ENCODE results near the gene HOXB13.

HOXB13 gene

DNA sequence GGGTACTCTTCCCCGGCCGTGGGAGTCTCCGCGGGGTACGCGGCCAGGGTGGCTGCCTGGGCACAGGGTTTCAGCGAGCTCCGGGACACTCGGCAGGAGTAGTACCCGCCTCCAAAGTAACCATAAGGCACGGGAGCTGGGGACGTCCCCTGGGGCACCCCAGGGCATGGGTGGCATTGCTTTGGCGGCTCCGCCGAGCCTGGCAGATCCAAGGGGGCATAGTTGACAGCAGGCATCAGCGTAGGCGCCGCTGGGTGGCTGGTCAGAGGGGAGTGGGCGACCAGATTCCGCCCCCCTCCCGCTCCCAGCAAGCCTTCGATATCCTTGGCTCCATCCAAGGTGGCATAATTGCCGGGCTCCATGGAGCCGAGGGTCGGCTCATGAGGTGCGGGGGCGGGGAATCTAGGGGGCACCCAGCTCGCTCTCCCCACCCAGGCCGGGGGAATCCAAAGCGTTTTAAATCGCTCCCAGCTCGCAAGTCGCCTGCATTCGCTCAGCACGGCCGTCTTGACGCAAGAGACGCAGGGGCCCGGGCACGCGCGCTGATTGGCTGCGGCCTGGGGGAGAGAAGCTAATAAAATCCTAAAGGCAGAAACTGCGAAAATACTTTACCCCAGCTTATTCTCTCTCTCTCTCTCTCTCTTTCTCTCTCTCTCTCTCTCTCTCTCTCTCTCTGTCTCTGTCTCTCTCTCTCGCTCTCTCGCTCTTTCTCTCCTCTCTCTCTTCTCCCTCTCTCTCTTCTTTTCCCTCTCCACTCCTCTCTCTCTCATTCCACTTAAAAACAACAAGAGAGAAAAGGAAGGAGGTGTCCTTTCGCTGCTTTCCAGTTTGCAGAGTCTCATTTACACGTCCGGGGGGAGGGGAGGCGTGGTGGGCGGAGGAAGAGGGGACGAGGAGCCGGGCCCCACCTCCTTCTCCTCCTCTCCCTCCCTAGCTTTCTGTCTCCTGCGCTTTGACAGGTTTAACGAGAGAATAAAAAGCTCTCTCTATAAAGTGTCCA, at the start of gene HOXB13:
HOXB13 (minus strand) TSS at position 519 of the 1,000 bp plus-strand sequence; CDS start at position 362, 157 bp downstream.
- no peak for DNase-seq
- intact Hi-C loops (cut with DNase I), result loop anchor here (10.0 kb wide), 2 partner anchors 66 to 266 kb away; partner anchors contain the start of gene IGF2BP1

DNA sequence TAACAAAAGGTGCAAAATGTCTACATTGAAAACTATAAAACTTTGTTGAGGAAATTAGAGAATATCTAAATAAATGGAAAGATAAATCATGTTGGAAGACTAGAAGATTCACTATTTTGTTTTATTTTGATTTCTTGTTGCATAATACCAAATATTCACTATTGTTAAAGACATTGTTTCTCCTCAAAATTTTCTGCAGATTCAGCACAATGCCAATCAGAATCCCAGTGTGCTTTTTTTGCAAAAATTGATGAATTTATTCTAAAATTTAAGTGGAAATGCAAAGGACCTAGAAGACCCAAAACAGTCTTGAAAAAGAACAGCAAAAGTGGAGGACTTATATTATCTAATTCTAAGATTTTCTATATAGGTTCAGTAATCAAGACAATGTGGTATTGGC, 48.1 kb upstream of the HOXB13 start:
- DNase-seq, result no peak
- intact Hi-C loops (cut with DNase I), result no loop called here

DNA sequence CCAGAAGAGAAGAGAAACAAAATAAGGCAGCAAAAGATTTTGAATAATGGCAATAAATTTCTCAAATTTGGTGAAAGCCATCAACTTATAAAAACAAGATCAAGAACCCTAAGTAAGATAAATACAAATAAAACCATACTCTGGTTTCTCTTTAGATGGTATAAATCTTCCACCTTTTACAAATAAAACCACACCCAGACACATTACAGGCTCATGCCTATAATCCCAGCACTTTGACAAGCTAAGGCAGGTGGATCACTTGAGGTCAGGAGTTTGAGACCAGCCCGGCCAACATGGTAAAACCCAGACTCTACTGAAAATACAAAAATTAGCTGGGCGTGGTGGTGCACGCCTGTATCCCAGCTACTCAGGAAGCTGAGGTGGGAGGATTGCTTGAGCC, 44.7 kb upstream of the HOXB13 start:
- intact Hi-C loops (cut with DNase I), result no loop called here
- DNase-seq, result no peak

DNA sequence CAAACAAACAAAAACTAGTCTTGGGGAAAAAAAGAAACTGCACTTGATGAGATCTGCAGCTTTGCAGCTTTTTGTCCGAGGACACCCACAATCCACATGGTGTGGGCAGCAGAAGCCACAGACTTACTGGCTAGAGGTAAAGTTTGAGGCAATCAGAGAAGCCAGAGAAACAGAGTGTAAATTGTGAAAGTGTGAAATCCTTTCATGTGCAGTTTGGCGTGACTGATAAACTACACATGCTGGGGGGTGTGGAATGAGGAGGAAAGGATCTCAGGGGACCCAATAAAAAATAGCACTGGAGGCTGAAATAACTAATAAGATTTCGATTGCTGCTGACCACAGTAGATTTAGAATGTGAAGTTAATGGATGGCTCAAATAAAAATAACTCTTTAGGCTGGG, 42.4 kb upstream of the HOXB13 start:
- intact Hi-C loops (cut with DNase I), result no loop called here
- DNase-seq, result no peak

DNA sequence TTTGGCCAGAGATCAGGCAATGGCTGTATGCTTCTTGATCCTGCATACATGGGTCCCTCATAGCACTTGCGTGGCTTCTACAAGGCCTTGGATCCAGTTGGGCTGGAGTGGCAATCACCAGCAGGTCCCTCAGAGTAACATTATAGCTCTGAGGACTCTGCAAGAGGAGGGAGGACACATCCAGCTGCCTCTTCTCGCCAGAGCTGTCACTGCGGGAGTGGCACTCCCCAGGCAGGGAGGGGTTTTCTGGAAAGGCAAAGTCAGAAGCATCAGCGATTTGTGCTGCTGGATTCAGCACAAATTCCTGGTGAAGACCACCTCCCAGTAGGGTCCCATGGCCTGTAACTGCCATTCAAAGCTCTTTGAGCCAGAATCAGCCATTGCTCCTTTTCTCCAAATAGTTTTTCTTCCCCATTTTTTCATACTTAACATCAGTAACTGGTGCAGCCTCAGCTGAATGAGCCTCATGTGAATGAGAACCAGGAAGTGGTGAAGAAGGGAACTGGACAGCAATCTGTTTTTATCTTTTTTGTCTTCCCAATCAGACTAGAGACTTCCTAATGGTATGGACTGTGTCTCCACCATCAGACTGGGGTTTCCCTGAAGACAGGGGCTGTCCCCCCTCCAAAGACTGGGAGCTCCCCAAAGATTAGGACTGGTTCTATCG, 40.6 kb upstream of the HOXB13 start:
- DNase-seq, result no peak
- intact Hi-C loops (cut with DNase I), result no loop called here

DNA sequence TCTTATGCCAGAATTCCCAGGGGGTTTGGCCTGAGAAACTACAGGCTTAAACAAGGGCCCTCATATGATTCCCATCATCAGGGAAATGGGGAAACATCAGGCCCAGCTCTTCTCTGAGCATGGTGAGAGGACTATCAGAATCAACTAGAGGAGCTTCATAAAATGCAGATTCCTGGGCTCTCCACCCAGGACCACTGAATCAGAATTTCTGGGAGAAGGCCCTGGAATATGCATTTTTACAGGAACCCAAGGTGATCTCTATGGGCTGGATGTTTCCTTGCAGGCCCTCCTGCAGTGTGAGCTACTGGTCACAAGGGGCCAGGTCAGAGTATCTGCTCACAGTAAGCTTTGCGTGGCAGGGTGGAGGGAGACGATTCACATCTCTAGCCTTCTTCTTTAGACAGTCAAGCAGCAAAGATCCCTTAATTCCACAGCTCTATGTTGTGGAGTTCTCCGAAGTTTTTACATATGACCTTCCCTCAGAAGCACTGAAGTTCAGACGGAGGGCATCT, 38.8 kb upstream of the HOXB13 start:
- DNase-seq, result no peak
- intact Hi-C loops (cut with DNase I), result no loop called here

DNA sequence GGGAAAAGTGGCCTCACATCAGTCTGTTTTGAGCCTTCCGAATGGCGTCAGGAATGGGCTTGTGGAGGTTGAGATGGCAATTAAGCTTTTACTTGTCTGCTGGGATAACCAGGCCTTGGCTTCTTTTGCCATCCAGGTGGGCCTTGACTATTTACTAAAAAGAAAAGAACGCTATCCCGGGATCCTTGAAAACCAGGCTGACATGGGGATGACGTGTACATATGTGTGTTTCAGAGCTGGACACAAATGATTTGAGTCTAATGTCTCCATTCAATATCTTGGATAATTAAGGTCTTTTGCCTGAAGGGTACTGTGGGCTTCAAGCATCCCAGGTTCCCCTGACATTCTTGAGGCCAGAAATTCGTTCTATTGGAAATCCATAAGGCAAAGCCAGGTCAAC, 32.6 kb upstream of the HOXB13 start:
- intact Hi-C loops (cut with DNase I), result no loop called here
- no peak for DNase-seq

DNA sequence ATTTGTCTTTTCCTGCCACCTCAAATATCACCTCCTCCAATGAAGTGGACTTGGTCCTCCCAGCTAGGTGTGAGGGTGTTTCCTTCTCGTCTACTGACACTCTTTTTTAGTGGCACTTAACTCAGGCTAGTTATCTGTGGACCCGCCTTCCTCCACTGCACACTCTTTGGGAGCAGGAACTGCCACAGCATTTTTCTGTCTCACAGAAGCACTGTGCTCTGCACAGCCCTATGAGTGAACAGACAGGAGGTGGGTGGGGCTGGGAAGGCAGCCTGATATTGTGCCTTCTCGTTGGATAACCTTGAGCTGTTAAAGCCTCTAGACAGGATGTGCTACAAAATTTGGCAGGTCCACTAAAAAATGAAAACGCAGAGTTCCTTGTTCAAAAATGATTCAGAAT, 31.9 kb upstream of the HOXB13 start:
- intact Hi-C loops (cut with DNase I), result no loop called here
- DNase-seq, result no peak

DNA sequence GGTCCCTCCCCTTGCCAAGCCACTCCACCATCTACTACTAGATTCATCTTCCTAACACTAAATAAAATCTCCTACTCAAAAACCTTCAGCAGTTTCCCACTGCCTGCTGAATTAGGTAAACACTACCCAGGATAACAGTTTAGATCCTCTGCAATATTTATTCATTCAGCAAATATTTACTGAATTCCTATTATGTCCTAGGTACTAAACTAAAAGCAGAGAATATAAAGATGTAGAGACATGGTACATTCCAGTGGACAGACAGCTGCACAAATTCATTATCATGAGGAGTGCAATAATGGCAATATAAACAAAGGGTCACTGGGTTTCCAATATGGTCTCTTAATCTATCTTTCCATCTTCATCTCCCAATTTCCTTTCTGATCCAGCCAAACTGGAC, 30.7 kb upstream of the HOXB13 start:
- intact Hi-C loops (cut with DNase I), result no loop called here
- DNase-seq, result no peak

DNA sequence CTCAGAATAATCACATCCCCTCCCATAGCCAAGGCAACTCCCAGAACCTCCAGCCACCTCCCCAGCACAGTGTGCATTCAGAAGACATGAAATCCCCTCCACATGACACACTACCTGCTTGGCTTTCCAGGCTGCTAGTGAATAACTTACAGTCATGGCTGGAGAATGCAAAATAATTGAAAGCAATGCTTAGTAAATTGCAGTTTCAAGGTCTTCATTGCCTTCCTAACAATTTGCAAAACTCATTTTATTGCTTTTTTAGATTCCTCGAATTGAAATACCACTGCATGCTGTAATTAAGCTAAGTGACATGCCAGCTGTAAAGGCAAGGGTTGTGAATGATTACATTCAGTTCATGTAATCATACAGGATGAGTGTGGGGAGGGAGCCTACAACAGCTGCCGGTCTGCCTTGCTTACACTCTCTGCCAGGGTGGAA, 29.0 kb upstream of the HOXB13 start:
- no peak for DNase-seq
- intact Hi-C loops (cut with DNase I), result no loop called here

DNA sequence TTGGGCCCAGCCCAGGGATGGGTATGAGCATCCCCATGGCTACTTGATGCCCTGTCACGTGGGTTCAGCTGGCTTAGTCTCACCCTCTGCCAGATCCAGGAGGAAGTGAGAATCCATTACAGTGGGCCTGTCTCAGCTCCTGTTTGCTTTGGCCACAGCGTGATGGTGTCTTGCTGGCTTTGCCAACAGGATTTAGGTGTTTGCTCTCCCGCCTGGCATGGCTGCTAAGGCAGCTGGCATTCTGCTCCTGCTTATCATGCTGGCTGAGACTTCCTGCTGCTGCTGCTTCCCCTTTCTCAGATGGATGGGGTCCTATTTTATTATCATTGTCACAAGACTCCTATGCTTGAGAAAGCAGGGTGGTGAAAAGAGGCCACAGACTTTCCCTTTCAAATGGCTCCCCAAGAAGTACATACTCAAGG, 28.3 kb upstream of the HOXB13 start:
- intact Hi-C loops (cut with DNase I), result no loop called here
- no peak for DNase-seq

DNA sequence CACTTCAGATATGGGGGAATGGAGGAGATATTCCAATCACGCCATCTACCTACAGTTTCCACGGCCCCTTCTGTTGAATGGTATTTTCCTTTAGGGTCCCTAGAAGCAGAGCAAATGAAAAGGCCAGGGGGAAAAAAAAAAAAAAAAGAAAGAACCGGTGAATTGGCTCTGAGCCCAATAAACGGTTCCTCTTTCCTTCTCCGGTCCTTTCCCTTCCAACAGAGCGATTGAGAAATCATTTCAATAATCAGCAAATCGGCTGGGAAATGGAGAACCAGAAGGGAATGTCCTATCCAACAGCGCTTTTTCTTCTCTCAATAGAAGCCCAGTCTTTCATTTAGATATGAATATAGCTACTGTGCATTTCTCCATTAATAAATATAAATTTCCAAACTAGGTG, 26.8 kb upstream of the HOXB13 start:
- no peak for DNase-seq

DNA sequence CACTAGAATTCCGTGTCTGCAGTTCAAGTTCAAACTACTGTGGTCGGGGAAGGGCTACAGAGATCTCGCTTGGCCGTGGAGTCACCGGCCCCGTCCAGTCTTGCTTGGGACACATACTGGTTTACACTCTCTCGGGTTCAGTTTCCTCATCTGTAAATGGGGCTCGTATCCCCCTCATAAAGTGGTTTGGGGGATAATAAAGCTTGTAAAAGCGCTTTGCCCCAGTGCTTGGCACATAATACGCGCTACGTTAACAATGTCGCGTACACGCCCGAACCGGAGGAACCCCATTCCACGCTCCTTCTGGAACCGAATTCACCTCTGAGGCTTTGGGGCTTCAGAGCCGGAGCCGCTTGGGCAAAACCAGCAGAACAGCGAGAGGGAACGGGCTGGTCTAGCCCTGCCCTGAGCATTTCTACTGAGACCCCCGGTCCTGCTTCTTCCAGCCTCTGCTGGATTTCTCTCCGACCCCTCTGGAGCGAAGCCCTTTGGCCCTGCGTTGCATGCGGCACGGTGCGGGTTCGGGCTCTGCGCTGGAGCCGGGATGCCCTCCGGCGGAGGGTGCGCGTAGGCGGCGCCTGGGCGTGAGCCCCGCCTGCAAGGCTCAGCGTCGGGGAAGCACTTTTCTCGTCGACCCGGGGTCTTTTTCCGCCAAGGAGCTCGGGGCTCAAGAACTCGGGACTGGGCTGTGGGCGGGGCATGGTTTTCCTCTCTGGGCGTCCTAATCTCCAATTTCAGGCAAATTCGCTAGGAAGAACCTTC, 26.1 kb upstream of the HOXB13 start:
- intact Hi-C loops (cut with DNase I), result no loop called here
- DNase-seq, result no peak

More for the DNA sequence above, 26.8 kb upstream of the HOXB13 start:
- intact Hi-C loops (cut with DNase I), result no loop called here

DNA sequence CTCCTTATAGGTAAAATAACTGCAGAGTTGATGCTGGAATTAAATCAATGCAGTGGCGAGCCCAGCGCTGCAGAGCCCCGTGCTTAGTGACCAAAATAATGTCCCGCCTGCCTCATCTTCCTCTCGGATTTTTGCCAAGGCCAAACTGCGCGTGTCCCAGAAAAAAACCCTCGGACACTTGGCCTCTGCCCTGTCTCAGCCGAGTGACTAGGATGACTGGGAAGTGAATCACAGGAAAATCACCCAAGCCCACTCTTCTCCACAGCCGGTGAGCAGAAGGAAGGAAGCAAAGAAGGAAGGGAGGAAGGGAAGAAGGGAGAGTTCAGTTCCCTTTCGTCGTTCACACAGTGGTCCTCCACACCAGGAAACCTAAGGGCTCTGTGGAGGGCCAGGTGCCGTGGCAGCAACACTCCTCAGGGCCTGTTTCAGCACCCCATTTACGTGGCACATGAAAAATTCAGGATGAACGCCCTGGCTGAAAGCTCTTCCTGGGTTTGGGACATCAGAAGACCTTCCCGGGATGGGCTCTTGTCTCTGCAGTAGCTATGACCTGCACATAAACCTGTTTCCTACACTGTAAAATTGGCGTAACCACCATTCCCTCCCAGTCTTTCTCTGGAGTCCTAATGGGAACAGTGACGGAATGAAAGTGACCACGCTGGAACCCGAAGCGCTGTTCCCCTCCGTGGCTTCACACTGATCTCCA, 25.4 kb upstream of the HOXB13 start:
- DNase-seq, result no peak
- intact Hi-C loops (cut with DNase I), result no loop called here

DNA sequence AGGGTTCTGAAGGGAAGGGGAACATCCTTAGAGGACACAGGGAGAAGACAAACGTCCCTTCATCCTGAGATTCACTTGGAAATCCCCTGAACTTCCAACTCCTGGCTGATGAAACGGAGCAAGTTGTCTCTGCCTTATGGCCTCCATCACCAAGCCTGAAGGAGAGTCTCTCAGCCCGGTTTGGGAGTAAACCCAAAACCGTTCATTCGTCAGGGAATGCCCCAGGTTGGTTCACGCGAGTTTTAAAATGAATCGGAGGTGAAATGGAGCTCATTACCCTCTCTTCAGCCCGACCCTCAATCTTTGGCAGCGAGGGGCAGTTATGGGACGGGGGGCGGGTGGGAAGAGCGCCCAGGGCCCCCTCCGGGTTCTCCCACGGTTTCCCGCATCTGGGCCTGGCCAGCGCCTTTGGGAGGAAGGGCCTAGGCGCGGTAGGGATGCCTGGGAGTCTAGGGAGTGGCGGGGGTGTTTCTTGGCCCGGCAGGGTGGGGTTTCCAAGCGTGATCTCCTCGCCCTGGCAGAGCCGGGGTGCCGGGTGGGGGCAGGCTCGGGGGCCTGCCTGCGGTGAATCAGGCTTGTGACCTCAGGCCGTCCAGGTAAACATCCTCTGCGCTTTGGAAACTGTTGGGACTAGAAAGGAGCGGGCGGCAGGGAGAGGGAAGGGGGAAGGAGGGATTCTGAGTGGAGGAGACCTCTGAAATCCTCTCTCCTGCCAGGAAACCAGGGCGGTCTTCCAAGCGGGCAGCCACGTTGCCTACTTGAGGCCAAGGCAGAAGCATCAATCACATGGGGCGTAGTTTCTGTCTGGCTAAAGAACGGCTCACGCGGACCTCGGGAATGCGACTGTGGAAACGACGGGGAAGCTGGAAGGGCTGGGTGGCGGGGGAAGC, 24.1 kb upstream of the HOXB13 start:
- intact Hi-C loops (cut with DNase I), result no loop called here
- no peak for DNase-seq

DNA sequence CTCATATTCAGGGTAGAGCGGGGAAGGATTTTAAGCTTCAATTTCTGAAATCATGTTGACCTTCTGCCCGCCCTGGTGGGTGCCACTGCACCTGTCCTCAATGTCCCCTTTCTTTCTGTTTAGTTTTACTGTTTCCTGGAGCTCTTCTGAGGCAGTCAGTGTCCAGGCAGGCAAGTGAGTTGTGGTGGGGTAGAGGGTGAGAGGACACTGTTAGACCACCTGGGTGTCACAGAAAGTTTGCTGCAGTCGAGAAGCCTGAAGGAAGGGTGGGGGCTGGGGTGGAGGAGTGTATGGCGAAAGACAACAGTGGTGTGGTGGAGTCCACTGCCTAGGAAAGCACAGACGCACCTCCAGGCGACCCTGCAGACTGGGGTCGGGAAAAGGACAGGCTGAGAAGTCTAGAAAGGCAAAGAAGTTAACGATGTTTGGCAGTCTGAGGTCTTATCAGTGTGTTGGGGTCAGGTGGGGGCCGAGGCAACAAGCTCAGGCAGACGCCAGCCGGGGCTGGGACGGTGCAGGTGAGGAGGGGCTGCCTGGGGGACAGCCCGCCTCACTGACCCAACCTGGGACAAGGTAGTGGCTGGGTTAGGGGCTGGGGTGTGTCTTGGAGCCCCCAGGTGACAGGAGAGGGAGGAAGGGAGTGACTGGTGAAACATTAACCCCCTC, 23.3 kb upstream of the HOXB13 start:
- DNase-seq, result no peak
- intact Hi-C loops (cut with DNase I), result no loop called here

DNA sequence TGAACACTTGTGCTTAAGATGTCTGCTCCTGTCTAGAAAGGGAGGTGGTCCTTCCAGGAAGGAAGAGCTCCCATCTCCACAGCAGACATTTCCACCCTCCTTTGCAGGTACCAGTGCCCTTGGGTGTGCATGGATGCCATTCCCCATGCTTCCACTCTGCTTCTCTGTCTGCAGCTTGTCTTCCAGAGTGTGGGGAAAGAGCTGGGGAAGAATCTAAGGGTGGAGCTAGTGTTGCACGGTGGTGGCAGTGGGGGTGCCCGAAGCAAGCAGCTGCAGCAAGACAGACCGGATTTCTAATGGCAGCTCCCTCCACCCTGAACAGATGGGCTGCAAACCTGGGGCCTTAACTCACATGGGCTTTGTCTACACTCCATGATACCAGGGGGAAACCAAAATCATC, 22.6 kb upstream of the HOXB13 start:
- intact Hi-C loops (cut with DNase I), result no loop called here
- no peak for DNase-seq
